NCI-H1417 treated with DMSO at 0.1 percent for 48 hours (cell line): Measurements from ENCODE around the gene NKAPL.

Experiments used
- DNase-seq: peaks from one replicate; lab custom pipeline; 2025; lab: John Stamatoyannopoulos, UW

NKAPL gene

DNA sequence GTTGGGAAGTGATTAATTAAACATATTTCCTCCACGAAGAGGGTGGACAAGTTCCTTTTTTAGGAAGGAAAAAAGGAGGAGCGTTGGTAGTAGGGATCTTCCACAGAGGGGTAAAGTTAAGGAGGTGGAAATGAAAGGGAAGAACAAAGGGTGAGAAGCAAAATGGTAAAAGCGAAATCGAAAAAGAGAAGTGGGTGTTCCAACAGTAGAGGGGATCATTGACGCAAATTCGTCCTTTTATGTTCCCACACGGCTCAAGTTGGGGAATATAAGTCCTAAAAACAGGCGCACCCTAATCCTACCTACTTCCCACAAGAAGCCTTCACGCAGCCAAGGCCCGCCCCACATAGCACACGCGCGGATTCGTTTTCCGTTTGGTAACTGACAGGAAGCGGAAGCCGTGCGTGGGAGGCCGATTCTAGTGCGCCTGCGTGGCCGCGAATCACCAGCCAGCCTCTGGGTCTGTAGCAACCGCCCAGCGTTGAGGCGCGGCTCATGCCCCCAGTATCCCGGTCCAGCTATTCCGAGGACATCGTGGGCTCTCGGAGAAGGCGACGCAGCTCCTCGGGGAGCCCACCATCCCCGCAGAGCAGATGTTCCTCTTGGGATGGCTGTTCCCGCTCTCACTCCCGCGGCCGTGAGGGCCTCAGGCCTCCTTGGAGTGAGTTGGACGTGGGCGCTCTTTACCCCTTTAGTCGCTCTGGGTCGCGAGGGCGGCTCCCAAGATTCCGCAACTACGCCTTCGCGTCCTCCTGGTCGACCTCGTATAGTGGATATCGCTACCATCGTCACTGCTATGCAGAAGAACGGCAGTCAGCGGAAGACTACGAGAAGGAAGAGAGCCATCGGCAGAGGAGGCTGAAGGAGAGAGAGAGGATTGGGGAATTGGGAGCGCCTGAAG lies at the start of gene NKAPL:
Gene NKAPL, plus strand, starts transcription at position 421 of the 901 bp plus-strand sequence. Its CDS starts 75 bp downstream, at position 496.
- no peak for DNase-seq

DNA sequence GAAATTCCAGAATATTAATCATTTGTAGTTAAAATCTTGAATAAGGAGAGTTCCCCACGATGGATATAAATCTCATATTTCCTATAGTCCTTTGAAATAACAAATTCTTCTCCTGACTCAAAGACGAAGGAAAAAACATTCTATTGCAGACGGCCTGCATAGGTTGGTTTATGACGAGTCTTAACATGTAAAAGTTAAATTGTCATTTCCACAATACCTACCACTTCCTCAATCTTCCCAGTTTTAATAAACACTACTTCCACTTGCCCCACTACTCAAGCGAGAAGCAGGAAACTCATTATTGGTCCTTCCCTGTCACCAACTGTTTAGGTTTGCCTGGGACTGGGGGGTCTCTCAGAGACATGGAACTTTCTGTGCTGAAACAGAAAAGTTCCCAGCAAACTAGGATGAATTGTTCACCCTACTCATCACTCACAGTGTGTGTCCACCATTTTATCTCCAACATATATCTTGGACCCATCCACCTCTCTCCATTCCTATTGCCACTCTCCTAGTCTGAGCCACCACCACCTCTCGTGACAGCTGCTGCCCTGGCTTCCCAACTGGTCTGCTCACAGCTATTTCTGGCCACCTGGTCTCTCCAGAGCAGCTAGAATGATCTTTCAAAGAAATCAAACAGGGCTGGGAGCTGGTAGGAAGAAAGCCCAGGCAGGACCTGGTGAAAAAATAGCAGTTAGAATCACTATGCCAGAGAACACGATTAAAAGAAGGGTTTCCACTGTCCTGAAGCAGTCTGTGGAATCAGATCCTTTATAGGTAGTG lies 49.2 kb upstream of the NKAPL start:
- DNase-seq = no peak

DNA sequence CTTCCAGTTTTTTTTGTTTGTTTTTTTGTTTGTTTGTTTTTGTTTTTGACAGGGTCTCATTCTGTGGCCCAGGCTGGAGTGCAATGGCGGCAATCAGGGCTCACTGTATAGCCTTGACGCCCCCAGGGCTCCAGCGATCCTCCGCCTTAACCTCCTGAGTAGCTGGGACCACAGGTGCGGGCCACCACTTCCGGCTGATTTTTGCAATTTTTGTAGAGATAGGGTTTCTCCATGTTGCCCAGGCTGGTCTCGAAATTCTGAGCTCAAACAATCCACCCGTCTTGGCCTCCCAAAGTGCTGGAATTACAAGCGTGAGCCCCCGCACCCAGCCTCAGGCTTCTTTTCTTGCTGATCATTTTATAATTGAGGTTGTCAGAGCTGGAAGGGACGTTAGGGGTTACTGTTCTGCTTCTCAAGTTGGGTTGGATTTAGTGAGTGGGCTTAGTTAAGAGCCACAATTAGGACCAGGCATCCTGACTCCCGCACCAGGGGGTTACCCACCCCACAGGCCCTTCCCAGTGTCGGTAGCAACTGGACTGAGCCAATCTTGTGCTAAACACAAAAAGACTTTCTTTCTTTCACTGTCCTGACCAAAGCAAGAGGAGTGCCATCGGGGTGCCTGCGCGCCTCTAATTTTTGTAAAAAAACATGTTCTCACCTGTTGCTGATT lies 47.1 kb upstream of the NKAPL start:
- no peak for DNase-seq

DNA sequence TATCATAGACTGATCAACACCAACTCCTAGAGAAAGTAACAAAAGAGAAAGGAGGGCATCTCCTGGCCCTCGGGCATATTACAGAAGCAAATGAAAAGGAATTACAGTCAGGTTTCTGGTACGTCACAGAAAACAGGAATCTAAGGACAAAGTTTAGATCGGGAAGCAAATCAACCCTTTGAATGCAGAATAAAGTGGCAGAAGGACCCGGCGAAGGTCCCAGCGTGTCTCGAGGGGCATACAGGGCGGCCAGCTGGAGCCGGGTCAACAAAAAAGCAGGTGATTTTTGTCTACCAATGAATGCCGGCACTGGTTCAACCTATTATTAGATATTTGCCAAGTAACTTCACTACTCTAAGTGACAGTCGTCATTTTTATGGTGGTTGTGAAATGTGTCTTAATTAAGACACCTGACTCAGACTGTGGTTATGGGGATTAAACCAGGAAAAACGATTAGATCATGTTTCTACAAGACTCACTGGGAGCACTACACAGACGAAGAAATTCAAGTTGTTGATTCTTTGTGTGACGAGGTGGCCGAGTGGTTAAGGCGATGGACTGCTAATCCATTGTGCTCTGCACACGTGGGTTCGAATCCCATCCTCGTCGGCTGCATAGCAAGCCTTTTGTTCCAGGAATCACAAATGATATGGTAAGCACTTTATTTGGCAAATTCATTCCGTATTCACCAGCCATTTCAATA lies 46.4 kb upstream of the NKAPL start:
- DNase-seq = peak; percentile 38

DNA sequence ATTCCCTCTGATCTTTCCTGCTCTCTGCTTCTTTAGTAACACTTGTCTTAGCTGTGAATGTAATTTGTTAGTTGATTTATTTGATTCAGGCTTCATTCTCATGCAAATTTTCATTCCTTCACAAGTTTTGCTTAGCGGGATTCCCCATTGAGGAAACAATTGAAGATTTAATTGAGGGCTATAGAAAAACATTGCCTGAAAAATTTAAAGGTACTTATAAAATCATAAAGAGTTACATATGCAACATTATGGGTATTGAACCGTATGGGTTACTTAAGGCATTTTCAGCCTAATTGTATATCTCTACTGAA lies 45.9 kb upstream of the NKAPL start:
- DNase-seq = no peak

DNA sequence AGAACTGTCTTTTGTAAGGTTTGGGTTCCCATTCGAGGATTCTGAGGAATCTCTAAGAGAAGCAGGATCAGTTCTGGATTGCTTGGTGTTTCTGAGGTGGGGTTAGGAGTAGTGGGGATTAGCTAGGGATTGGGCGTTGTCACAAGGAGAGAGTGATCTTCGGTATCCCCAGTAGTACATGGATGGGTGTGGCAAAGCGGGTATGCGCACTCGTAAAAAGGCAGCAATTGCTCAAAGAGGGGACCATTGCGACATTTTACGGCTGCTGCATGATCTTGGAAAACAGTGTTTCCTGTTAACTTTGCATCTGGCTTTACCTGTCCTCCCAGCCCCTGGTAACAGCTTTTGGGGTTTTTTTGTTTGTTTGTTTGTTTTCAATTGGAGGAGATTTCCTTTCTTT lies 43.7 kb upstream of the NKAPL start:
- no peak for DNase-seq

DNA sequence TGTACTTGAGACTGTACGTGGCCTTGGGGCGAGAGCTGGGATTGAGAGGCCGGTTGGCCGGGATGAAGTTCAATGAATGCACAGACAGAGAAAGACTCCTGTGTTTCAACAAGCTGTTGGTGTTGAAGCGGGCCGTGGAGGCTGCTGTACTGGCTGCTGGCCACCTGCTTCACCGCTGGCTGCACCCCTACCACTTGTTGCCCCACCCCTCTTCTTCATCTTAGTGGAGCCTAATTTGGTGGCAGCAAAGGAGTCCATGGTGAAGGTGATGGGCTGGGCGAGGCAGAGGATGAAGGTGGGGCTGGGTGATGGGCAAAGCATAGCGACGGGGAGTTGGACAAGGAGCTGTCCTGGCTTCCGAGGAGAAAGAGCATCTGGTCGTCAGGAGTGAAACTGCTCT lies 41.2 kb upstream of the NKAPL start:
- no peak for DNase-seq

DNA sequence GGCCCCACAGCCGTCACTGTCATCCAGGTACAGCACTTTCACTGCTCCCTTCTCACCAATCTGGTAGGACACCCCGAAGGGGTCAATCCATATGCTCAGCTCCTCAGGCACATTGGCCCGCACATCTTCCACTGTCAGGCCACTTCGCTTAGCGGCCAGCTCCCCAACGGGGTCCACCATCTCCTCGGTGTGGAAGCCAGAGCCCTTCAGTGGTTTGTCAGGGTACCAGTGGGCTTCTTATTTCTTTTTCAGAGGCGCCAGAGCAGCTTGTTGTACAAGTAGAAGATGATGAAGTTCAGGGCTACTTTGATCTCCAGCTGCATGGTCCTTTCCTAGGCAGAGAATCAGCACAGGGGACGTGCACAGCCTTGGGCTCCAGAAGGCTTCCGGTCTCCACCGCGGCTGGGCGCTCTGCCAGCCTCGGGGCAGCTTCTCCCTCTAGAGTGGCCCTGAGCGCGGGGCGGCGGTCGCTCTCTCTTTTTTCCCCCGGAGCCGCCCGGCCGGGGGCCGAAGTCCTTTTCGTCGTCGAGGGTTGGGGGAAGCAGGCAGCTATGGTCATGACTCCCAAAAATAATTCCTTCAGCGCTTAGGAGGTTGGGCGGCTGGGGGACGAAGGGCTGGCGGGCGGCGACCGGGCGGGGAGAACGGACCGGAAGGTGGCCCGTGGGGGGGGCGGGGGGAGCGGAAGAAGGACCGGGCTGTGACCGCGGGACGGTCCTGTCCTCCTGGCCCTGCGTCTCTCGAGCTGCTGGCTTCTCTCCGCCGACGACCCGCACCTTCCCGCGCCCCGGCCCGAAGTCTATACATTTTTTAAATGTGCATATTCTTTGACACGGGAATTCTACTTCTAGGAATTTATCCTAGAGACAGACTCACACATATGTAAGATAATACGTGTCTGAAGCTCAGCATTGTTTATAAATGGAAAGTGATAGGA lies 40.5 kb upstream of the NKAPL start:
- DNase-seq = no peak

DNA sequence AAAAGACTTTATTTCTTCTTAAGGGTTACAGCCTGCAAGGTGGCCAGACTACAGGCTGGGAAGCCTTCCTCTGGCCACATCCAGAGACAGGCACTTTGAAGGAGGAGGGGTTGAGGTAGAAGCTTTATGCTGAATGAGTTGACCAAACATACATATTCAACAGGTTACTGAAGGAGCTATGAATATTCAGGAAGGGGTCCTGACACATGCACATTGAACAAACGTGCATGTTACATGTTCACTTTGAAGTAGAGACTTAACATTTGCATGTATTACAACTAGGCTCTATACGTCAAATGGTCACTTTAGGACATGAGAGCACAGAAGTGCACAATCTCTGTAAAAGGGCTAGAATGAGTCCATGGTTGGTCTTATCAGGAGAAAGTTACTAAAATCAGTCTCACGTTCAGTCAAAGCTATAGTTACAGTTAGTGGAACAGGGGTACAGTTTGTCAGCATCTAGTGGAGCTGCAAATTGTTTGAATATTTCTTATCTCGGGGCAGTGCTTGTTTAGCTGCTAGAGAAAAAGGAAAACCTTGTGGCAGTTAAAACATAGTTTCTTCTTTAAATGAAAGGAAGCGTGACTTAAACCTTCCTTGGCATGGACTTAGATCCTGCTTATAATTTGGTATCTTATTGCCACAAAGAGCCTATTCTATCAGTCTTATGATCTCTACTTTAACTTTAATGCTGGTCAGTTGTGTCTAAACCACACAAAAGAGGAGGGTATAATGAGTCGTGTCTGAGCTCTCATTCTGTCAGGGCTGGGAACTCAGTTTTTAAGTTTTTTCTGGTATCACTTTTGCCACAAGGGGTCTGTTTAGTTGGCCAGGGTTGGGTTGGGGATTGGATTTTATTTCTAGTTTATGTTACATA lies 38.6 kb upstream of the NKAPL start:
- DNase-seq = no peak

DNA sequence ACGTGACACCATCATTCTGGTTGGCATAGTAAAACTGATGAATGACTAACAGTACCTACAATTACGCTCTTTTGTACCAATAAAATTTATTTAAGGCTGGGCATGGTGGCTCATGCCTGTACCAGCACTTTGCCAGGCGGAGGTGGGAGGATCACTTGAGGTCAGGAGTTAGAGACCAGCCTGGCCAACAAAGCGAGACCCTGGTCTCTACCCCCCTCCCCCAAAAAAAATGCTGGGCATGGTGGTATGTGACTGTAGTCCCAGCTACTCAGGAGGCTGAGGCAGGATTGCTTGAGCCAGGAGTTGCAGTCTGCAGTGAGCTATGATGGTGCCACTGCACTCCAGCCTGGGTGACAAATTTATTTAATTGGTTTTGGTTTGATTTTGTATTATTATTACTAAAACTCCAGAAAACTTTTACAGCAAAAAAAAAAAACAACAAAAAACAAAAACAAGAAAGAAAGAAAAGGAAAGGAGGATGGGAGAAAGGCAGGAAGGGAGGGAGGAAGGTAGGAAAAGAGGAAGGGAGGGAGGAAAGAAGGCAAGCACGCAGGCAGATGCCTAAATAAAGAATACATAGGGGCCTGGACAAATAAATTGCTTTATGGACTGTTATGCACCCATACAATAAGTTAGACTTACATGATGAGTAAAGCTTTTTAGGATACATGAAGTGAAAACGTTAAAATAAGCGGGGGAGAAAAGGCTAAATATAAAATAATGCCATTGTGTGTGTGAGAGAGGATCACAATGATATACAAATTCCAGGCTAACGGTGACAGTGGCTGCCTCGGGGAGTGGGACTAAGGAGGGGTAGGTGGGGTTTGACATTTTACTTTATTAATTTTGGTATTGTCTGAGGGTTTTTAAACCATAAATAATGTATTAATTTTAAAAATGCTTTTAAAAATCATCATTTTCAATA lies 34.7 kb upstream of the NKAPL start:
- DNase-seq = no peak

DNA sequence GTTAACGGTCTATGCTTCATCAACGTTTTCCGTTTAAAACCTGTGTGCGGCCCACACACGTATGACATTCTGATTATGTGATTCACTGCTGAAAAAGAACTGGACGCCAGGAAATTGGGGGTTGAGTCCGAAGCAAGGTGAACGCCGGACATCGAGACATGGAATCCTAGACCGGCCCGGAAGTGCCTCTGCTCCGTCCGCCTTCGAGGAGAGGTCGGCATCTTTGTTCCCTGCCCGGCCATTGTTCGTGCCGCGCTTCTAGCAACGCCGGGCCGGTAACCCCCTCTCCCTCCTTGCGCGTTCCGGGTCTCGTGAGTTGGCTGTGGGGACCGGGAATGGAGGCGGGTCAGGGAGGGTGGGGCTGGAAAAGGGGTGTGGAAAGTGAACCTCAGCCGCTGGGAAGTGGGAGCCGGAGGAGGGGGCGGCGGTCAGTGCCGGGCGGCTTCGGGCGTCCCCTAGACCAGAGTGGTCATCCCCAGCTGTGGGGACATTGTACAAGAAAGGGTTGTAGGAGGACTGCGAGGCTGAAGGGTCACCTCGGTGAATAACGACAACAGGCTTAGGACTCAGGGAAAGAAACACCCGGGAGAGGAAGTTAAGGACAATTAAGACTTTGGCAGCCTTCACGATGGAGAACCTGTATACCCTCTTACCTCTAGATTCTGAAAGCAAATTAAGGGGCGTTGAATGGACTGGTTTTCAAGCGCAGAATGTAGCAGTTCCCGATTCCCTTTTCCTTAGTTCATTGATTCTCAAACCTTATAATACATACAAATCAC lies 33.9 kb upstream of the NKAPL start, which contains the start of gene ZSCAN9:
Gene ZSCAN9, plus strand, starts transcription at position 220 of the 779 bp plus-strand sequence. CDS start 1,810 bp downstream, outside the sequence.
- peak; percentile 31 for DNase-seq

DNA sequence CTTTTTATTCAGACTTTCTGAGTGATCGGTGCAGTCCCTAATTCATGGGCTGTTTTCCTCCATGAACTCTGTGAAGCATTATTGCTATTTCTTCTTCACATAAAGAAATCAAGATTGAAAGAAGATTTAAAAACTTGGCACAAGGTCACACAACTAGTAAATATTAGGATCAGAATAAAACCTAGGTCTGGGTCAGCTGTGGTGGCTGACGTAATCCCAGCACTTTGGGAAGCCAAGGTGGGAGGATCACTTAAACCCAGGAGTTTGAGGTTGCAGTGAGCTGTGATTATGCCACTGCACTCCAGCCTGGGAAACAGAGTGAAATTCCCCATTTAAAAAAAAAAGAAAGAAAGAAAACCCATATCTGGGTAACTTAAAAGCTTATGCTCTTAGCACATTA lies 32.6 kb upstream of the NKAPL start:
- DNase-seq = no peak

DNA sequence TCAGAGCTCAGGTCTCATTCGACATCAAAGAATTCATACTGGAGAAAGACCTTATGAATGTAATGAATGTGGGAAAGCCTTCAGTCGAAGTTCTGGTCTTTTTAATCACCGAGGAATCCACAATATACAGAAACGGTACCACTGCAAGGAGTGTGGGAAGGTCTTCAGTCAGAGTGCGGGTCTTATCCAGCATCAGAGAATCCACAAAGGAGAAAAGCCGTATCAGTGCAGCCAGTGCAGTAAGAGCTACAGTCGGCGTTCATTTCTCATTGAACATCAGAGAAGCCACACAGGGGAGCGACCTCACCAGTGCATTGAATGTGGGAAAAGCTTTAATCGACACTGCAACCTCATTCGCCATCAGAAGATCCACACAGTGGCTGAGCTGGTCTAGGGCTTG lies 26.3 kb upstream of the NKAPL start:
- DNase-seq = no peak

DNA sequence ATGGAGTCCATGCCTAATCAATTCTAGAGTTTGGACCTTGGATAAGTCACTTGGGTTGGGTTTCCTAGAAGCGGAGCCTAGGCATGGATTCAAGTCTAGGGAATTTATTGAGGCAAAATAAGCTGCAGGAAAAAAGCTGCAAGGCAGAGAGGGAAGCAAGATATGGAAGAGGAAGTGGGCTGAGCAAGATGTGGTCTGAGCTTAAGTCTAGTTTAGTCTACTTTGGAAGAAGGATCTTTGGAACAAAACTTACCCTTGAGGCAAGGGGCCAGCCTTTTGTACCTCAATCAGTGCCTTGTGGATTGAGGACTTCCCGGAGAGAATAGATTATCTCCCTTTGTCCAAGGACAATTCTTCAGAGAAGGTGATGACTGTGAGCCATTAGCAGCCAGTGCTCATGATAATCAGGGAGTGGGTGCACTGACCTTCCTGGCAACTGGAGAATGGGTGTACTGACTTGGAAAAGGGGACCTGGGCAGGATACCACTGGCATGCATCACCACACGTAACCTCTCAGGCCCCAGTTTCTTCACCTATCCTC lies 23.1 kb upstream of the NKAPL start:
- no peak for DNase-seq

DNA sequence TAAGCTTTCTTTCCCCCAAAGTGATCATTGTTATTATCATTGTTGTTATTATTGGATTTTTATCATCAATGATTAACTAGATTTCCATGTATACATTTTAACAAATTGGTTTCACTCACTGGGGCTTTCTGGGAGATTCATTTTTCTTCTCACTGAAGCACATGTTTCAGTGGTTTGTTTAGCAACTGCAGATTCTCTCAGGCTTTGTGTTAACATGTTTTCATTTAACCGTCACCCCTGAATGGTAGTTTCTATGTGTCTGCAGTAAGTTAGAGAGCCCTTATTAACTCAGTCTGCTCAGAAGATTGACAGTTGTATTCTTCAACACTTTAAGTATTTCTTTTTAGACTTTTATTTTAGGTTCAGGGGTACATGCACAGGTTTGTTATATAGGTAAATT lies 19.5 kb upstream of the NKAPL start:
- DNase-seq = no peak

DNA sequence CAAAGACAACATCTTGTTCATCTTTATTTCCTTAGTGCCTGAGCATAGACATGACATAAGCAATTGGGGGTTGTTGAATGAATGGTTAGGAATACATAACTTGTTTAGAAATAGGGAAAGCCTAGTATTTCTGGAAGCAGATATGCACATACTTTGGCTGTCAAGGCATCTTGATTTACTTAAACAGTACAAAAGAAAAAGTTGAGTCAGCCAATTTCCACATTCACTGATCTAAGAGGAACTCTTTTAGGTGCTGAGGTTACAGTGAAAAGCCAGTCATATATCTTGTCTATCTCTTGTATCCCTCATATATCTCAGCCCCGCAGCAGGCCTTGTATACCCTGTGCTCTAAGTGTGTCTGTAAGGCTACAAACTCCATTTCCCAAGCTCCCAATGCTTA lies 18.6 kb upstream of the NKAPL start:
- no peak for DNase-seq

DNA sequence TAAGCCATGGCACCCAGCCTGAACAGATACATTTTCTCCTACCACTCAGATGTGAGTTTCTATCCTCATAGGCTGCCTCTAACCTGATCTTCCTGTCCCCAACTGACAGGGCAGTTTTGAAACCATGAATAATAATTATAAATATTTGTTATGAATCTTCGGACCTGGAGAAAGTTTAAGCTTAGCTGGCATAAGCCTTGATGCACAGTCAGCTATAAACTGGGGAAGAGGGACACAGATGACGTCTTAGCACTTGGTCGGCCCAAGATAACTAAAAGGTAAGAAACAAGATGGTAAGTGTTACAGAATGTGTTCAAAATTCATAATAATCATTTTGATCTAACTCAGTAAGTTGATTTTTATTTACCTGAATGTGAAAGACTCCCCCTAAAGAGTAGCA lies 15.2 kb upstream of the NKAPL start:
- no peak for DNase-seq
